Caco-2 (cell line): ENCODE results near the gene COG1. TPM values are rescaled to one million over a fixed set of nuclear protein-coding genes. Genes with fewer than 3 reads are reported as not detected.

Experiments used
- BruUV-seq: library from RNA; stranded (reverse); fragments of 400-500 nt; replicated peaks from 2 replicates; lab custom pipeline; 2021; lab: Mats Ljungman, UMichigan
- CTCF ChIA-PET: fragments of 300-600 bp; sonication (Branson Sonifier 250); formaldehyde crosslinking; loops from one replicate; lab custom pipeline; 2022; ENCODE audit warnings: antibody characterized with exemption; lab: Charles Lee
- POLR2A ChIA-PET: fragments of 300-600 bp; sonication (Branson Sonifier 250); formaldehyde crosslinking; loops from one replicate; lab custom pipeline; 2022; ENCODE audit warnings: antibody characterized with exemption; lab: Charles Lee
- DNase-seq, 2 experiments: peaks; one replicate each; pipeline versions ENCODE4 v3.0.0 to v3.0.0-alpha.2; 2020 to 2022
- H3K27me3 ChIP-seq: replicated peaks from 2 replicates; pipeline ENCODE4 v1.6.0; 2011; ENCODE audit warnings: low read length; ENCODE audit not compliant: control insufficient read depth, insufficient read depth
- H3K36me3 ChIP-seq: 2 replicates; pipeline ENCODE4 v1.5.1; 2011; ENCODE audit warnings: low read length; ENCODE audit not compliant: control insufficient read depth, insufficient read depth
- H3K4me1 ChIP-seq: fragments of 250-450 bp; sonication (Bioruptor Pico); 2 replicates; pipeline ENCODE4 v1.5.1; 2020; ENCODE audit warnings: mild to moderate bottlenecking
- H3K4me3 ChIP-seq: 2 replicates; pipeline ENCODE4 v1.5.1; 2011; ENCODE audit warnings: low read depth, mild to moderate bottlenecking, control low read depth, low read length
- H3K9me3 ChIP-seq: fragments of 250-450 bp; sonication (Bioruptor Pico); 2 replicates; pipeline ENCODE4 v1.5.1; 2020; ENCODE audit warnings: mild to moderate bottlenecking, moderate library complexity
- H3K27ac Mint-ChIP-seq: one replicate; pipeline ENCODE4 v1.8.0; 2022; ENCODE audit warnings: mixed read lengths; ENCODE audit not compliant: unreplicated experiment
- H3K27me3 Mint-ChIP-seq: one replicate; pipeline ENCODE4 v1.8.0; 2022; ENCODE audit warnings: mixed read lengths; ENCODE audit not compliant: insufficient read depth, unreplicated experiment
- H3K36me3 Mint-ChIP-seq: one replicate; pipeline ENCODE4 v1.8.0; 2022; ENCODE audit warnings: mild to moderate bottlenecking, mixed read lengths; ENCODE audit not compliant: insufficient read depth, unreplicated experiment
- H3K4me1 Mint-ChIP-seq: one replicate; pipeline ENCODE4 v1.8.0; 2022; ENCODE audit warnings: low read depth, mixed read lengths; ENCODE audit not compliant: unreplicated experiment
- H3K4me3 Mint-ChIP-seq: one replicate; pipeline ENCODE4 v1.8.0; 2022; ENCODE audit warnings: mild to moderate bottlenecking, moderate library complexity, mixed read lengths; ENCODE audit not compliant: unreplicated experiment
- H3K9me3 Mint-ChIP-seq: one replicate; pipeline ENCODE4 v1.8.0; 2022; ENCODE audit warnings: mixed read lengths; ENCODE audit not compliant: unreplicated experiment
- CTCF ChIP-seq, 2 experiments: fragments of 200-600 bp in 1 of 2; IDR thresholded peaks; 1 replicate in 1 of 2; 2 replicates in 1 of 2; pipeline versions ENCODE4 v1.5.1 to v1.8.0; 2011 to 2022; ENCODE audit warnings: antibody characterized with exemption in 1 of 2, control low read depth in 1 of 2, inconsistent platforms in 1 of 2, low read depth in 1 of 2, low read length in 1 of 2, mild to moderate bottlenecking in 1 of 2, moderate library complexity in 1 of 2; ENCODE audit not compliant: insufficient read depth in 1 of 2, severe bottlenecking in 1 of 2, unreplicated experiment in 1 of 2
- intact Hi-C: fragments of 100-400 bp; cut with micrococcal nuclease; formaldehyde crosslinking; loops from one replicate; pipeline ENCODE4 v1.10.0; 2022; ENCODE audit not compliant: unreplicated experiment
- total RNA-seq: library from RNA; stranded (reverse); gene quantifications from 2 replicates; pipeline ENCODE4 v1.2.3, GENCODE V29; 2022

Gene COG1
- total RNA-seq, 1 experiment from 2014 or later: 36.8 TPM

DNA sequence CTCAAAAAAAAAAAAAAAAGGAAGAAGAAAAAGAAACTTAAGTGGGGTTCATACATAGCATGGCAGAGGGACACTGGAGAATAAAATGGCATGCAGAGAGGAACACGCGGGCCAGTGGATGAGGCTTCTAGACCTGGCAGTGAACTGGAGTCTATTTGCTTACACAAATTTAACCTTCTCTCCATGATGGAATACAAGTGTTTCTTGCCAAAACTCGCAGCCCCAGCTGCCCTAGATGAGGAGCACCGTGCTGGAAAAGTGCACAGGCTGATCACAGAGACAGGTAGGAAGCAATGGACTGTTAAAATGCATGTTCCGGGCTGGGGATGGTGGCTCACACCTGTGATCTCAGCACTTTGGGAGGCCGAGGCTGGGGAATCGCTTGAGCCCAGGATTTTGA lies 18.7 kb upstream of the COG1 start:
- no peak for DNase-seq
- Histone ChIP-seq H3K4me1 (0 out of 2 replicates have a peak, but pooled peaks cover 6% of the 10 kb centered on the region), H3K27me3 (no peaks in the 10 kb centered on the region), H3K4me3 (no peak overlapping the region), H3K36me3 (no peaks in the 10 kb centered on the region), H3K9me3 (no peaks in the 10 kb centered on the region; the same call in 1 of the 2 replicates)
- no TSS peak for BruUV-seq
- CTCF ChIA-PET: no interaction called here
- H3K27me3 Mint-ChIP-seq: no peaks in the 10 kb centered on the region
- no peaks in the 10 kb centered on the region for H3K9me3 Mint-ChIP-seq
- no peak overlapping the region for H3K4me3 Mint-ChIP-seq
- intact Hi-C loops: no loop called here
- TF ChIP-seq CTCF (IDR thresholded peaks at IDR 0.05; ENCODE audit: insufficient read depth in 1 of 2, low read depth in 1 of 2, low read length in 1 of 2, severe bottlenecking in 1 of 2, unreplicated experiment in 1 of 2): no peak
- no peaks in the 10 kb centered on the region for H3K36me3 Mint-ChIP-seq
- no peaks in the 10 kb centered on the region for H3K4me1 Mint-ChIP-seq
- POLR2A ChIA-PET: no interaction called here
- no peak overlapping the region for H3K27ac Mint-ChIP-seq

DNA sequence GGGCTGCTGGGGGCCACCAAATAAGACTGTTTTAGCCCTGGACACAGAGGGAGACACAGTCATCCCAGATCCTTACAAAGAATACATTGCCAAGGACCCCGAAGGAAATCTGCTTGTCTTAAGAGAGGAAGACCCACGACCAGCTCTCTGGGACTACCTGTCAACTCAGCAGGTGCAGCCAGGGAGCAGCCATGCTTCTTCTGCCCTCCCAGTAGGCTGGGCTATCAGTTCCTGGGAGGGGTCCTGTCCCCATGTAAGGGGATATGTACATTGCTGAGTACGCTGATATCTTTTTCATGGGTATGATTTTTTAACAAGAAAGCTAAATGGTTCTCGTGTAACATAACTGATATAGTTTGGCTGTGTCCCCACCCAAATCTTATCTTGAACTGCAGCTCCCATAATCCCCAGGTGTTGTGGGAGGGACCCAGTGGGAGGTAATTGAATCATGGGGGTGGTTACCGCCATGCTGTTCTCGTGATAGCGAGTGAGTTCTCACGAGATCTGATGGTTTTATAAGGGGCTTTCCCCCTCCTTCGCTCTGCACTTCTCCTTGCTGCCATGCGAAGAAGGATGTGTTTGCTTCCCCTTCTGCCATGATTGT lies 16.8 kb upstream of the COG1 start:
- H3K27me3 ChIP-seq: no peaks in the 10 kb centered on the region
- H3K36me3 ChIP-seq: no peaks in the 10 kb centered on the region
- no peaks in the 10 kb centered on the region for H3K4me1 Mint-ChIP-seq
- ChIA-PET POLR2A (no interaction called here), CTCF (no interaction called here)
- no peaks in the 10 kb centered on the region for H3K9me3 Mint-ChIP-seq
- no peaks in the 10 kb centered on the region; the same call in 1 of the 2 replicates for H3K9me3 ChIP-seq
- H3K27ac Mint-ChIP-seq: no peak overlapping the region
- no peaks in the 10 kb centered on the region for H3K36me3 Mint-ChIP-seq
- DNase-seq: no peak
- H3K4me3 ChIP-seq: no peak overlapping the region
- no peak for TF ChIP-seq CTCF (IDR thresholded peaks at IDR 0.05; ENCODE audit: insufficient read depth in 1 of 2, low read depth in 1 of 2, low read length in 1 of 2, severe bottlenecking in 1 of 2, unreplicated experiment in 1 of 2)
- no peak overlapping the region for H3K4me3 Mint-ChIP-seq
- no TSS peak for BruUV-seq
- 0 out of 2 replicates have a peak, but pooled peaks cover 6% of the 10 kb centered on the region for H3K4me1 ChIP-seq
- intact Hi-C loops: no loop called here
- H3K27me3 Mint-ChIP-seq: no peaks in the 10 kb centered on the region

GRCh38 chr17:73179387-73179786 lies 13.5 kb upstream of the COG1 start:
- POLR2A ChIA-PET: no interaction called here
- CTCF ChIA-PET: no interaction called here

More at GRCh38 chr17:73179387-73179786, 13.5 kb upstream of the COG1 start:
- no peak for TF ChIP-seq CTCF (IDR thresholded peaks at IDR 0.05; ENCODE audit: insufficient read depth in 1 of 2, low read depth in 1 of 2, low read length in 1 of 2, severe bottlenecking in 1 of 2, unreplicated experiment in 1 of 2)
- Histone ChIP-seq H3K27me3 (no peaks in the 10 kb centered on the region), H3K4me3 (no peak overlapping the region), H3K36me3 (no peaks in the 10 kb centered on the region), H3K9me3 (no peaks in the 10 kb centered on the region; the same call in 1 of the 2 replicates), H3K4me1 (peaks cover 13% of the 10 kb centered on the region)
- Mint-ChIP-seq H3K4me1 (peaks cover 8% of the 10 kb centered on the region), H3K27me3 (no peaks in the 10 kb centered on the region), H3K27ac (no peak overlapping the region), H3K9me3 (peaks cover 15% of the 10 kb centered on the region), H3K4me3 (no peak overlapping the region), H3K36me3 (peaks cover 15% of the 10 kb centered on the region)
- DNase-seq: no peak
- intact Hi-C loops: no loop called here
- BruUV-seq: no TSS peak
